ES-I3 (cell line): Measurements from ENCODE around the gene CYP4X1.
"Not testable (repeated sequence)": the region's sequence is repeated elsewhere in the genome, so short reads cannot be mapped to it uniquely, and the experiment has no call there.

ENCODE experiments used
- H3K36me3 ChIP-seq: 2 replicates; pipeline ENCODE4 v1.6.1; 2013; ENCODE audit warnings: mild to moderate bottlenecking, low read length, control low read depth, moderate library complexity; ENCODE audit not compliant: insufficient read depth
- H3K4me1 ChIP-seq: 2 replicates; pipeline ENCODE4 v1.6.1; 2013; ENCODE audit warnings: mild to moderate bottlenecking, control low read depth, low read length; ENCODE audit not compliant: insufficient read depth
- H3K9ac ChIP-seq: 2 replicates; pipeline ENCODE4 v1.6.1; 2013; ENCODE audit warnings: low read depth, mild to moderate bottlenecking, low read length, moderate library complexity
- H3K9me3 ChIP-seq: 2 replicates; pipeline ENCODE4 v1.6.1; 2013; ENCODE audit warnings: mild to moderate bottlenecking, low read length, moderate library complexity; ENCODE audit not compliant: control insufficient read depth, insufficient read depth

CYP4X1 gene

GRCh38 chr1:47030170-47030805, 6.8 kb downstream of the CYP4X1 start:
- Histone ChIP-seq H3K9ac (no peak overlapping the region), H3K4me1 (no peaks in the 10 kb centered on the region), H3K9me3 (no peaks in the 10 kb centered on the region), H3K36me3 (no peaks in the 10 kb centered on the region)

- H3K9ac ChIP-seq = no peak overlapping the region
- no peaks in the 10 kb centered on the region for H3K4me1 ChIP-seq
- no peaks in the 10 kb centered on the region for H3K9me3 ChIP-seq
- H3K36me3 ChIP-seq = no peaks in the 10 kb centered on the region
Observed at GRCh38 chr1:47031059-47031458, 7.6 kb downstream of the CYP4X1 start.

GRCh38 chr1:47031585-47031984, 8.1 kb downstream of the CYP4X1 start:
- H3K36me3 ChIP-seq = no peaks in the 10 kb centered on the region

GRCh38 chr1:47036764-47037163, 13.3 kb downstream of the CYP4X1 start:
- no peak overlapping the region for H3K9ac ChIP-seq
- no peaks in the 10 kb centered on the region for H3K4me1 ChIP-seq
- H3K9me3 ChIP-seq = no peaks in the 10 kb centered on the region
- no peaks in the 10 kb centered on the region for H3K36me3 ChIP-seq

More at GRCh38 chr1:47031585-47031984, 8.1 kb downstream of the CYP4X1 start:
- Histone ChIP-seq H3K9ac (no peak overlapping the region), H3K9me3 (no peaks in the 10 kb centered on the region), H3K4me1 (no peaks in the 10 kb centered on the region)

- Histone ChIP-seq H3K36me3 (no peaks in the 10 kb centered on the region), H3K9ac (no peak overlapping the region), H3K9me3 (no peaks in the 10 kb centered on the region), H3K4me1 (no peaks in the 10 kb centered on the region)
Observed at GRCh38 chr1:47059376-47059775, 35.9 kb downstream of the CYP4X1 start.

DNA sequence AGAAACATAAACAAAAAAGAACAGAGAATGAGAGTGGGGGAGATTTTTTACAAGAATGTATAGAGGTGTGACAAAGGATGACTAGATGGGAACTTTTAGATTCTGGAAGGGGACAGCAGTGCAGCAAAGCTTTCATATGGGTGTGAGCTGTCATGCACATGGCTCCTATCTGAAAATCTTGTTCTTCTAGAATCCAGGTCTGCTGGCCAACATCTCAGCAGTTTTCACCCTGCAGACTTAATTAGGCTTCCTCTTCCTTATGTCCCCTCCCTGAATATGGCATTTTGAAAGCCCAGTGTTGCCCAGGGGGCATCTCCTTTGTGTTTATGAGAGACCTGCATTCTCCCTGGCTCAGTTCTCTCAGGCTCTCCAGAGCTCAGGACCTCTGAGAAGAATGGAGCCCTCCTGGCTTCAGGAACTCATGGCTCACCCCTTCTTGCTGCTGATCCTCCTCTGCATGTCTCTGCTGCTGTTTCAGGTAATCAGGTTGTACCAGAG, 43.7 kb downstream of the CYP4X1 start, which contains the start of gene CYP4Z1:
Gene CYP4Z1, plus strand, starts transcription at position 135 of the 498 bp plus-strand sequence. Its CDS starts 260 bp downstream, at position 395.
- Histone ChIP-seq H3K9me3 (no peaks in the 10 kb centered on the region), H3K36me3 (no peaks in the 10 kb centered on the region), H3K9ac (no peak within 1 kb of the TSS), H3K4me1 (no peaks in the 10 kb centered on the region)

DNA sequence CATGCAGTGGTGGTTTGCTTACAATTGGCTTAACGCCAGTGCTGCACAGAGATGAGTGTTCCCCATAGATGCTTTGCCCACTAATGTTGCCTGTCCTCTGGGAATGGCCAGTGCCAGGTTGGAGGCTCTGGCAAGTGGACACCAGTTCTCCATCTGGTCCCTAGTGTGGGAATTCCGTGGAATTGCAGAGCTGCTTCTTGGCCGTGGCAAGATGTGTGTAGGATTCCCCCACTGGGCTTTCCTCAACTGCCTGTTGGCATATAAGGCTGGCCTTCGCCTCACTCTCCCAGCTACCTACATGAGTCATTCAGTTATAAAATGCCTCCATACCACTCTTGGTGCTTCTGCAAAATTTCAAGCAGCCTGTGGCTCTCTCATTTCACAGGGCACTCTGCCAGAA, 45.6 kb downstream of the CYP4X1 start:
- H3K36me3 ChIP-seq, H3K4me1 ChIP-seq, H3K9me3 ChIP-seq, H3K9ac ChIP-seq: not testable (repeated sequence)

- not testable (repeated sequence) for H3K9ac ChIP-seq, H3K9me3 ChIP-seq, H3K4me1 ChIP-seq, H3K36me3 ChIP-seq
Observed at GRCh38 chr1:47069509-47069908, 46.0 kb downstream of the CYP4X1 start.

DNA sequence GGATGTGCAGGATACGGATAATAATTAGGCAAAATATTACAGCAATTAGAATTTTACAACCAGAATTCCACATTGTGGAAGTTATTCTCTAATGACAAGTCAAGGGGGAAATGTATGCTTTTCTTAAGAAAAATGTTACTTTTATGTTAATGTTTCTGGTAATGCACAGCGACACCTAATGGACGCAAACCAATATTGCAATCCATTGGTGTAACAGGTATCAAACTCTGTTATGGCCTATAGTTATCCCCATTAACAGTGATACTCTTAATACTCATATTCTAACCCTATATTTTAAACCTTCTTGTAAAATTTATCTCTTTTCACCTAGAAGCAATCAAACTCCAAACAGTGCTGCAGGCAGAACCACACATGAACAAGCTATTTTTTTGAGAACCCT, 65.9 kb downstream of the CYP4X1 start:
- H3K9me3 ChIP-seq, H3K9ac ChIP-seq, H3K4me1 ChIP-seq, H3K36me3 ChIP-seq: not testable (repeated sequence)

DNA sequence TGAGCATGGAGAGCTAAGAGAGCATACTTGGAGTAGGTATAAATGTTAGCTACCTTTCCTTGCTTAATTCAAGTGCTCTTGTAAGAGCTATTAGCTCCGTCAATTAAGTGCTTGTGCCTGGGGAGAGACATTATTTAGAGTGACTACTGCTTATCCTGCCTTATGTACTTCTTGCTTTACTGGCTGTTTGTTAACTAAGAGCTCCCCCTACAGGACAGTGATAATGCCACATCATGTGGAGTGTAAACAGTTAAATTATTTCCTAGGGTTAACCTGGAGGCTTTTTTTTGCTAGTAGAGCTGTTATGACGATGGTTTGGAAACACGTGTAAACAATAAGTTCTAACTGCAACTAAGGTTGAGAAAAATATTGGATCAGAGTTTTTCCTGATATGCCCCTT, 68.0 kb downstream of the CYP4X1 start:
- H3K9ac ChIP-seq, H3K36me3 ChIP-seq, H3K9me3 ChIP-seq, H3K4me1 ChIP-seq: not testable (repeated sequence)
